IPS DF 4.7 (cell line): ENCODE measurements around the gene OR51E2.
A peak's percentile ranks its signal among the peaks of the same experiment; 100 is the strongest.

ENCODE experiments used
- DNase-seq: peaks from one replicate; pipeline ENCODE4 v3.0.0-alpha.2; 2013; ENCODE audit warnings: low spot score; ENCODE audit errors: extremely low read depth

The OR51E2 gene

GRCh38 chr11:4697585-4697984 is at the start of gene OR51E2:
OR51E2 (minus strand) TSS chr11:4697853; CDS start chr11:4682711, 15,142 bp downstream.
- no peak for DNase-seq

GRCh38 chr11:4740735-4741134 is 43.1 kb upstream of the OR51E2 start:
- DNase-seq: no peak

GRCh38 chr11:4727171-4727570 is 29.5 kb upstream of the OR51E2 start:
- no peak for DNase-seq

GRCh38 chr11:4722616-4723534 is 25.2 kb upstream of the OR51E2 start:
- peak; percentile 25 for DNase-seq

GRCh38 chr11:4714300-4714699 is 16.6 kb upstream of the OR51E2 start:
- DNase-seq: no peak

GRCh38 chr11:4713241-4713640 is 15.6 kb upstream of the OR51E2 start:
- no peak for DNase-seq

- DNase-seq: no peak
These were observed 7.2 kb upstream of the OR51E2 start for GRCh38 chr11:4704790-4705334.

GRCh38 chr11:4704054-4704789 is 6.6 kb upstream of the OR51E2 start, which contains the start of gene MMP26:
MMP26 (plus strand) TSS chr11:4704784.
- no peak for DNase-seq

GRCh38 chr11:4700436-4700820 is 2.8 kb upstream of the OR51E2 start:
- no peak for DNase-seq

GRCh38 chr11:4699697-4700435 is 2.2 kb upstream of the OR51E2 start:
- no peak for DNase-seq

GRCh38 chr11:4695442-4695841 is 2.2 kb downstream of the OR51E2 start:
- no peak for DNase-seq

- DNase-seq: no peak
These were observed 12.9 kb downstream of the OR51E2 start for GRCh38 chr11:4684631-4685285.

GRCh38 chr11:4682623-4683419 is 14.8 kb downstream of the OR51E2 start:
- no peak for DNase-seq

GRCh38 chr11:4680341-4680740 is 17.3 kb downstream of the OR51E2 start:
- DNase-seq: no peak

GRCh38 chr11:4677948-4678347 is 19.7 kb downstream of the OR51E2 start:
- DNase-seq: no peak

GRCh38 chr11:4673781-4674180 is 23.9 kb downstream of the OR51E2 start:
- DNase-seq: no peak

- no peak for DNase-seq
These were observed 25.2 kb downstream of the OR51E2 start for GRCh38 chr11:4672470-4672869.

GRCh38 chr11:4671741-4672140 is 25.9 kb downstream of the OR51E2 start:
- no peak for DNase-seq

GRCh38 chr11:4665424-4665823 is 32.2 kb downstream of the OR51E2 start:
- DNase-seq: no peak

GRCh38 chr11:4664786-4665185 is 32.9 kb downstream of the OR51E2 start:
- DNase-seq: no peak
